HepG2 (cell line): Measurements from ENCODE around the gene HRH3. TPM values are rescaled to one million over a fixed set of nuclear protein-coding genes. Genes with fewer than 3 reads are reported as not detected.

ENCODE experiments used
- ARNT2 ChIP-seq: sonication (generic); formaldehyde crosslinking; IDR thresholded peaks from 2 replicates; pipeline ENCODE4 v1.8.0; 2022; ENCODE audit warnings: mild to moderate bottlenecking, low read depth, missing genetic modification reagents, moderate library complexity
- GATA4 ChIP-seq: sonication (generic); IDR thresholded peaks from 2 replicates; pipeline ENCODE4 v1.6.1; 2016; ENCODE audit warnings: antibody characterized with exemption, low read depth, borderline replicate concordance
- RAD51 ChIP-seq: fragments of 450-650 bp; IDR thresholded peaks from 2 replicates; pipeline ENCODE4 v1.6.1; 2016; ENCODE audit warnings: borderline replicate concordance
- SCMH1 ChIP-seq: sonication (generic); formaldehyde crosslinking; IDR thresholded peaks from 2 replicates; pipeline ENCODE4 v1.9.0; 2021; ENCODE audit warnings: missing genetic modification reagents, mild to moderate bottlenecking, borderline replicate concordance
- SMYD3 ChIP-seq: sonication (generic); formaldehyde crosslinking; IDR thresholded peaks from 2 replicates; pipeline ENCODE4 v1.8.1; 2023; ENCODE audit warnings: mild to moderate bottlenecking, missing genetic modification reagents
- XBP1 ChIP-seq: sonication (generic); formaldehyde crosslinking; IDR thresholded peaks from 2 replicates; pipeline ENCODE4 v1.5.0; 2020; ENCODE audit warnings: missing genetic modification reagents
- ZC3H13 ChIP-seq: sonication (generic); formaldehyde crosslinking; IDR thresholded peaks from 2 replicates; pipeline ENCODE4 v1.8.1; 2023; ENCODE audit warnings: mild to moderate bottlenecking, missing genetic modification reagents, moderate library complexity
- ZNF274 ChIP-seq: sonication (generic); formaldehyde crosslinking; IDR thresholded peaks from 2 replicates; pipeline ENCODE4 v1.5.1; 2020; ENCODE audit warnings: mild to moderate bottlenecking, missing genetic modification reagents
- ZNF343 ChIP-seq: sonication (generic); formaldehyde crosslinking; IDR thresholded peaks from 2 replicates; pipeline ENCODE4 v1.4.0; 2020; ENCODE audit warnings: mild to moderate bottlenecking, missing genetic modification reagents
- ZNF569 ChIP-seq: sonication (generic); formaldehyde crosslinking; IDR thresholded peaks from 2 replicates; pipeline ENCODE4 v1.5.0; 2020; ENCODE audit warnings: mild to moderate bottlenecking, missing genetic modification reagents, moderate library complexity, borderline replicate concordance
- ZNF589 ChIP-seq: sonication (generic); formaldehyde crosslinking; conservative IDR thresholded peaks from 2 replicates; pipeline ENCODE4 v1.8.0; 2022; ENCODE audit warnings: mild to moderate bottlenecking, moderate library complexity, missing genetic modification reagents
- ZNF703 ChIP-seq: sonication (generic); formaldehyde crosslinking; IDR thresholded peaks from 2 replicates; pipeline ENCODE4 v1.5.1; 2020; ENCODE audit warnings: missing genetic modification reagents, mild to moderate bottlenecking, moderate library complexity, borderline replicate concordance
- polyA plus RNA-seq, 8 experiments: library from polyadenylated mRNA; depleted of rRNA in 3 of 8; stranded (reverse) in 7 of 8; unstranded in 1 of 8; fragments of >200 nt; fragmentation: Illumina TruSeq in 4 of 8; extraction: Trizol in 4 of 8; gene quantifications; 2 replicates each; pipeline versions ENCODE4 v1.2.1 to v1.2.3, GENCODE V29; 2011 to 2016; ENCODE audit warnings: low read depth in 4 of 8, missing spikeins in 1 of 8, mixed read lengths in 1 of 8; ENCODE audit not compliant: insufficient read depth in 1 of 8
- total RNA-seq, 5 experiments: library from RNA; depleted of rRNA; stranded (reverse); fragments of >200 nt; fragmentation: Illumina TruSeq; extraction: Trizol; gene quantifications; 2 replicates each; pipeline ENCODE4 v1.2.3, GENCODE V29; 2016; ENCODE audit warnings: low read depth in 1 of 5
- TF ChIP-seq, protein P1 (sequence below): sonication (generic); formaldehyde crosslinking; IDR thresholded peaks from one replicate; pipeline ENCODE4 v1.5.1; 2020; ENCODE audit warnings: mild to moderate bottlenecking, missing genetic modification reagents; ENCODE audit errors: not compliant biosample characterization
- TF ChIP-seq, protein P2 (sequence below): sonication (generic); formaldehyde crosslinking; IDR thresholded peaks from 2 replicates; pipeline ENCODE4 v1.9.0; 2021; ENCODE audit warnings: missing genetic modification reagents, borderline replicate concordance

Gene HRH3
- total and polyA plus RNA-seq, 2 of the 13 experiments (the other 11 are each of a cell fraction or from before 2014, with no cell fraction given) = 0.18 TPM; not detected in 1

DNA sequence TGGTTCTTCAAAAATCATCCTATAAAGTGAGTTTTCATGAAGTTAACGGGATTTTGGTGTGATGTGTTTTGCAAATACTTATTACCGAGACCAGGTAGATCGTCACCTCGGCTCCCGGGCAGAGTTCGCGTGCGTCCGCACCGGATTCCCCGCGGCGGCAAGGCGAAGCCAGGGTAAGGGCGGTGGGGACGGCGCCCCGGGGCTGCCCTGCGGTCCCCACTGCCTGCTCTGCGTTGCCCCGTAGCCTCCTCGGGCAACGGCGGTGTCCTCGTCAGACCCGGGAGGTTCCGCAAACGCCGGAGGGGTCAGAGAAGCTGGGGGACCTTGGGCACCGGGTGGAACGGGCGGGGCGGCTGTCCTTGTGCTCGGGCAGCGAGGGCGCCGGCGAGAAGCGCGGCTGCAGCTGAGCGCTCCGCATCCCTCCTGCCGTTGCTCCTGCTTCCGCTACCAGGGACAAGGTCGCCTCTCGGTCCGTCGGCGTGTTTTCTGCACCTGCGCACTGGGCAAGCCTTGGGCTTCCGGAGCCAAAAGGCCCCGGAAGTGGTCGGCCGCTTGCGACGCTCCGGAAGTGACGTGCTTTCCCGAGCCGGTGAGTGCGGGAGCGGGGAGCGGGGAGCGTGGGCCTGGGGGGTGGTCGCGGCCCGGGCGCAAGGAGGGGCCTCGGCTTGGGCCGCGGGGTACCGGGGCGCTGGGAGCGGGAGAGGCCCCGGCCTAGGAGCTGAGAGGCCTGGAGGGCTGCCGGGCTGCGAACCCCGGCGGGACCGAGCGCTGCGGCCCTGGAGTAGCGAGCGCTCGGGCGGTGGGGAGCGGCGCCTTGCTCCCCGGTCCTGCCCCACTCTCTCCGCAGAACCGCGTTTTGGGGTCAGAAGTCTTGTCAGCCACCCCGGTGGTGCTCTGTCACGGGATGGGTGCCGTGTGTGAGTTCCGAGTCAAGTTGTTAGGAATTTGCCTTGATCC, 37.3 kb downstream of the HRH3 start, which contains the start of gene MTG2 (continued):
- TF ChIP-seq, protein P1, sequence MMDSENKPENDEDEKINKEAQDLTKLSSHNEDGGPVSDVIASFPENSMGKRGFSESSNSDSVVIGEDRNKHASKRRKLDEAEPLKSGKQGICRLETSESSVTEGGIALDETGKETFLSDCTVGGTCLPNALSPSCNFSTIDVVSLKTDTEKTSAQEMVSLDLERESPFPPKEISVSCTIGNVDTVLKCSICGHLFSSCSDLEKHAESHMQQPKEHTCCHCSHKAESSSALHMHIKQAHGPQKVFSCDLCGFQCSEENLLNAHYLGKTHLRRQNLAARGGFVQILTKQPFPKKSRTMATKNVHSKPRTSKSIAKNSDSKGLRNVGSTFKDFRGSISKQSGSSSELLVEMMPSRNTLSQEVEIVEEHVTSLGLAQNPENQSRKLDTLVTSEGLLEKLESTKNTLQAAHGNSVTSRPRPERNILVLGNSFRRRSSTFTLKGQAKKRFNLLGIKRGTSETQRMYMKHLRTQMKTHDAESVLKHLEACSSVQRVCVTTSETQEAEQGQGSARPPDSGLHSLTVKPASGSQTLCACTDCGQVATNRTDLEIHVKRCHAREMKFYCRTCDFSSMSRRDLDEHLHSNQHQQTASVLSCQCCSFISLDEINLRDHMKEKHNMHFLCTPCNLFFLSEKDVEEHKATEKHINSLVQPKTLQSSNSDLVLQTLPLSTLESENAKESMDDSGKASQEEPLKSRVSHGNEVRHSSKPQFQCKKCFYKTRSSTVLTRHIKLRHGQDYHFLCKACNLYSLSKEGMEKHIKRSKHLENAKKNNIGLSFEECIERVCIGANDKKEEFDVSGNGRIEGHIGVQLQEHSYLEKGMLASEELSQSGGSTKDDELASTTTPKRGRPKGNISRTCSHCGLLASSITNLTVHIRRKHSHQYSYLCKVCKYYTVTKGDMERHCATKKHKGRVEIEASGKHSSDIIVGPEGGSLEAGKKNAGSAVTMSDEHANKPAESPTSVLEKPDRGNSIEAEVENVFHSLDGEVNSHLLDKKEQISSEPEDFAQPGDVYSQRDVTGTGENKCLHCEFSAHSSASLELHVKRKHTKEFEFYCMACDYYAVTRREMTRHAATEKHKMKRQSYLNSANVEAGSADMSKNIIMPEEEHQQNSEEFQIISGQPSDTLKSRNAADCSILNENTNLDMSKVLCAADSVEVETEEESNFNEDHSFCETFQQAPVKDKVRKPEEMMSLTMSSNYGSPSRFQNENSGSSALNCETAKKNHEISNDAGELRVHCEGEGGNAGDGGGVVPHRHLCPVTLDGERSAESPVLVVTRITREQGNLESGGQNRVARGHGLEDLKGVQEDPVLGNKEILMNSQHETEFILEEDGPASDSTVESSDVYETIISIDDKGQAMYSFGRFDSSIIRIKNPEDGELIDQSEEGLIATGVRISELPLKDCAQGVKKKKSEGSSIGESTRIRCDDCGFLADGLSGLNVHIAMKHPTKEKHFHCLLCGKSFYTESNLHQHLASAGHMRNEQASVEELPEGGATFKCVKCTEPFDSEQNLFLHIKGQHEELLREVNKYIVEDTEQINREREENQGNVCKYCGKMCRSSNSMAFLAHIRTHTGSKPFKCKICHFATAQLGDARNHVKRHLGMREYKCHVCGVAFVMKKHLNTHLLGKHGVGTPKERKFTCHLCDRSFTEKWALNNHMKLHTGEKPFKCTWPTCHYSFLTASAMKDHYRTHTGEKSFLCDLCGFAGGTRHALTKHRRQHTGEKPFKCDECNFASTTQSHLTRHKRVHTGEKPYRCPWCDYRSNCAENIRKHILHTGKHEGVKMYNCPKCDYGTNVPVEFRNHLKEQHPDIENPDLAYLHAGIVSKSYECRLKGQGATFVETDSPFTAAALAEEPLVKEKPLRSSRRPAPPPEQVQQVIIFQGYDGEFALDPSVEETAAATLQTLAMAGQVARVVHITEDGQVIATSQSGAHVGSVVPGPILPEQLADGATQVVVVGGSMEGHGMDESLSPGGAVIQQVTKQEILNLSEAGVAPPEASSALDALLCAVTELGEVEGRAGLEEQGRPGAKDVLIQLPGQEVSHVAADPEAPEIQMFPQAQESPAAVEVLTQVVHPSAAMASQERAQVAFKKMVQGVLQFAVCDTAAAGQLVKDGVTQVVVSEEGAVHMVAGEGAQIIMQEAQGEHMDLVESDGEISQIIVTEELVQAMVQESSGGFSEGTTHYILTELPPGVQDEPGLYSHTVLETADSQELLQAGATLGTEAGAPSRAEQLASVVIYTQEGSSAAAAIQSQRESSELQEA (CRISPR knock-in tag) = peak; percentile 99
- TF ChIP-seq ARNT2 (CRISPR knock-in tag) = peak; percentile 98
- no peak for TF ChIP-seq SCMH1 (CRISPR knock-in tag)
- TF ChIP-seq ZC3H13 (CRISPR knock-in tag) = peak; percentile 98
- TF ChIP-seq XBP1 (CRISPR knock-in tag) = peak; percentile 80
- TF ChIP-seq ZNF569 (CRISPR knock-in tag) = no peak; the same call in 1 of the 2 replicates
- TF ChIP-seq, protein P2, sequence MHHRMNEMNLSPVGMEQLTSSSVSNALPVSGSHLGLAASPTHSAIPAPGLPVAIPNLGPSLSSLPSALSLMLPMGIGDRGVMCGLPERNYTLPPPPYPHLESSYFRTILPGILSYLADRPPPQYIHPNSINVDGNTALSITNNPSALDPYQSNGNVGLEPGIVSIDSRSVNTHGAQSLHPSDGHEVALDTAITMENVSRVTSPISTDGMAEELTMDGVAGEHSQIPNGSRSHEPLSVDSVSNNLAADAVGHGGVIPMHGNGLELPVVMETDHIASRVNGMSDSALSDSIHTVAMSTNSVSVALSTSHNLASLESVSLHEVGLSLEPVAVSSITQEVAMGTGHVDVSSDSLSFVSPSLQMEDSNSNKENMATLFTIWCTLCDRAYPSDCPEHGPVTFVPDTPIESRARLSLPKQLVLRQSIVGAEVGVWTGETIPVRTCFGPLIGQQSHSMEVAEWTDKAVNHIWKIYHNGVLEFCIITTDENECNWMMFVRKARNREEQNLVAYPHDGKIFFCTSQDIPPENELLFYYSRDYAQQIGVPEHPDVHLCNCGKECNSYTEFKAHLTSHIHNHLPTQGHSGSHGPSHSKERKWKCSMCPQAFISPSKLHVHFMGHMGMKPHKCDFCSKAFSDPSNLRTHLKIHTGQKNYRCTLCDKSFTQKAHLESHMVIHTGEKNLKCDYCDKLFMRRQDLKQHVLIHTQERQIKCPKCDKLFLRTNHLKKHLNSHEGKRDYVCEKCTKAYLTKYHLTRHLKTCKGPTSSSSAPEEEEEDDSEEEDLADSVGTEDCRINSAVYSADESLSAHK = peak; percentile 42; the same call in 1 of the 2 replicates
- TF ChIP-seq GATA4 = peak; percentile 94
- TF ChIP-seq ZNF274 (CRISPR knock-in tag) = peak; percentile 97
- peak; percentile 93; the same call in 1 of the 2 replicates for TF ChIP-seq ZNF343 (CRISPR knock-in tag)
- TF ChIP-seq ZNF589 = peak; percentile 96; the same call in 1 of the 2 replicates
- TF ChIP-seq RAD51 = no peak
- no peak; the same call in 1 of the 2 replicates for TF ChIP-seq ZNF703 (CRISPR knock-in tag)
- no peak; the same call in 1 of the 2 replicates for TF ChIP-seq SMYD3
